K562 (cell line): ENCODE data around the gene ZNF222. TPM values are rescaled to one million over a fixed set of nuclear protein-coding genes. Genes with fewer than 3 reads are reported as not detected.
A peak's percentile ranks its signal among the peaks of the same experiment; 100 is the strongest.

Source experiments
- CBX3 ChIP-seq, 2 experiments: IDR thresholded peaks; 1 replicate in 1 of 2; 2 replicates in 1 of 2; pipeline ENCODE4 v1.6.1; 2012; ENCODE audit warnings: inconsistent platforms in 2 of 2, low read length in 2 of 2, borderline replicate concordance in 1 of 2, control low read depth in 1 of 2
- MAFF ChIP-seq: IDR thresholded peaks from 2 replicates; pipeline ENCODE4 v1.6.1; 2012; ENCODE audit warnings: low read length, improper control_type of control experiment
- SAP30 ChIP-seq: fragments of 200-600 bp; sonication (generic); IDR thresholded peaks from 2 replicates; pipeline ENCODE4 v1.6.1; 2012; ENCODE audit warnings: borderline replicate concordance, low read depth, mild to moderate bottlenecking, moderate library complexity, low read length, control low read depth, inconsistent platforms; ENCODE audit not compliant: insufficient read depth, poor library complexity, severe bottlenecking
- SP2 ChIP-seq: IDR thresholded peaks from 2 replicates; pipeline ENCODE4 v1.6.1; 2011; ENCODE audit warnings: mild to moderate bottlenecking, low read depth, low read length, moderate library complexity; ENCODE audit not compliant: poor library complexity, severe bottlenecking; ENCODE audit errors: extremely low read depth
- ZBTB40 ChIP-seq, 2 experiments: fragments of 450-650 bp in 1 of 2; sonication (generic) in 1 of 2; formaldehyde crosslinking in 1 of 2; IDR thresholded peaks; 2 replicates each; pipeline versions ENCODE4 v1.7.1 to v1.9.0; 2016 to 2022; ENCODE audit warnings: inconsistent platforms in 1 of 2, mild to moderate bottlenecking in 1 of 2, missing genetic modification reagents in 1 of 2
- polyA plus RNA-seq, 8 experiments: library from polyadenylated mRNA; depleted of rRNA in 4 of 8; stranded (reverse) in 5 of 8; unstranded in 3 of 8; fragments of >200 nt; fragmentation: Nextera tagmentation in 2 of 8; fragmentation: Illumina TruSeq in 1 of 8; extraction: Ambion mirVana in 2 of 8; extraction: Trizol in 1 of 8; gene quantifications; 2 replicates each; pipeline versions ENCODE4 v1.2.1 to v1.2.3, GENCODE V29; 2011 to 2014; ENCODE audit warnings: inconsistent platforms in 1 of 8, missing spikeins in 1 of 8
- total RNA-seq, 7 experiments: library from RNA; depleted of rRNA in 6 of 7; stranded (reverse); fragments of >200 nt in 6 of 7; fragmentation: Illumina TruSeq in 2 of 7; extraction: Trizol in 2 of 7; gene quantifications; 2 replicates each; pipeline versions ENCODE4 v1.2.1 to v1.2.3, GENCODE V29; 2011 to 2021; ENCODE audit warnings: low replicate concordance in 1 of 7
- TF ChIP-seq, protein P1 (sequence below), 2 experiments: fragments of 450-650 bp in 1 of 2; IDR thresholded peaks; 2 replicates each; pipeline ENCODE4 v1.6.1; 2011 to 2017; ENCODE audit warnings: low read depth in 2 of 2, antibody characterized with exemption in 1 of 2, borderline replicate concordance in 1 of 2, low read length in 1 of 2, mild to moderate bottlenecking in 1 of 2, mixed read lengths in 1 of 2; ENCODE audit not compliant: control insufficient read depth in 1 of 2
- TF ChIP-seq, protein P2 (sequence below), 3 experiments: fragments of 200-800 bp in 1 of 3; fragments of 250-450 bp in 1 of 3; fragments of 450-650 bp in 1 of 3; sonication (Bioruptor Pico) in 1 of 3; sonication (Bioruptor generic) in 1 of 3; formaldehyde crosslinking in 1 of 3; IDR thresholded peaks; 2 replicates each; pipeline versions ENCODE4 v1.6.1 to v1.8.0; 2016 to 2022; ENCODE audit warnings: mild to moderate bottlenecking in 2 of 3, missing genetic modification characterization in 2 of 3, missing compliant biosample characterization in 1 of 3, moderate library complexity in 1 of 3

The ZNF222 gene
- total and polyA plus RNA-seq, 9 of the 15 experiments (the other 6 are each of a cell fraction or from before 2014, with no cell fraction given), result 2.3 to 4.5 (median 3.0) TPM

GRCh38 chr19:44051650-44052402 is 26.6 kb downstream of the ZNF222 start, which contains the start of gene ZNF223 (continued):
- TF ChIP-seq SAP30 (no peak), MAFF (no peak), ZBTB40 (IDR thresholded peaks at IDR 0.05) (peak; percentile 86), ZBTB40 (CRISPR knock-in tag; IDR thresholded peaks at IDR 0.05) (no peak), SP2 (no peak), CBX3 (IDR thresholded peaks at IDR 0.05; ENCODE audit: borderline replicate concordance in 1 of 2, low read length in 2 of 2) (0 out of 3 replicates have a peak, but pooled peaks of 1 of the 2 experiments have one; percentile 19)
- TF ChIP-seq, protein P1, sequence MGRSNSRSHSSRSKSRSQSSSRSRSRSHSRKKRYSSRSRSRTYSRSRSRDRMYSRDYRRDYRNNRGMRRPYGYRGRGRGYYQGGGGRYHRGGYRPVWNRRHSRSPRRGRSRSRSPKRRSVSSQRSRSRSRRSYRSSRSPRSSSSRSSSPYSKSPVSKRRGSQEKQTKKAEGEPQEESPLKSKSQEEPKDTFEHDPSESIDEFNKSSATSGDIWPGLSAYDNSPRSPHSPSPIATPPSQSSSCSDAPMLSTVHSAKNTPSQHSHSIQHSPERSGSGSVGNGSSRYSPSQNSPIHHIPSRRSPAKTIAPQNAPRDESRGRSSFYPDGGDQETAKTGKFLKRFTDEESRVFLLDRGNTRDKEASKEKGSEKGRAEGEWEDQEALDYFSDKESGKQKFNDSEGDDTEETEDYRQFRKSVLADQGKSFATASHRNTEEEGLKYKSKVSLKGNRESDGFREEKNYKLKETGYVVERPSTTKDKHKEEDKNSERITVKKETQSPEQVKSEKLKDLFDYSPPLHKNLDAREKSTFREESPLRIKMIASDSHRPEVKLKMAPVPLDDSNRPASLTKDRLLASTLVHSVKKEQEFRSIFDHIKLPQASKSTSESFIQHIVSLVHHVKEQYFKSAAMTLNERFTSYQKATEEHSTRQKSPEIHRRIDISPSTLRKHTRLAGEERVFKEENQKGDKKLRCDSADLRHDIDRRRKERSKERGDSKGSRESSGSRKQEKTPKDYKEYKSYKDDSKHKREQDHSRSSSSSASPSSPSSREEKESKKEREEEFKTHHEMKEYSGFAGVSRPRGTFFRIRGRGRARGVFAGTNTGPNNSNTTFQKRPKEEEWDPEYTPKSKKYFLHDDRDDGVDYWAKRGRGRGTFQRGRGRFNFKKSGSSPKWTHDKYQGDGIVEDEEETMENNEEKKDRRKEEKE (IDR thresholded peaks at IDR 0.05; ENCODE audit: borderline replicate concordance in 1 of 2, control insufficient read depth in 1 of 2, low read depth in 2 of 2, low read length in 1 of 2), result no peak
- TF ChIP-seq, protein P2, sequence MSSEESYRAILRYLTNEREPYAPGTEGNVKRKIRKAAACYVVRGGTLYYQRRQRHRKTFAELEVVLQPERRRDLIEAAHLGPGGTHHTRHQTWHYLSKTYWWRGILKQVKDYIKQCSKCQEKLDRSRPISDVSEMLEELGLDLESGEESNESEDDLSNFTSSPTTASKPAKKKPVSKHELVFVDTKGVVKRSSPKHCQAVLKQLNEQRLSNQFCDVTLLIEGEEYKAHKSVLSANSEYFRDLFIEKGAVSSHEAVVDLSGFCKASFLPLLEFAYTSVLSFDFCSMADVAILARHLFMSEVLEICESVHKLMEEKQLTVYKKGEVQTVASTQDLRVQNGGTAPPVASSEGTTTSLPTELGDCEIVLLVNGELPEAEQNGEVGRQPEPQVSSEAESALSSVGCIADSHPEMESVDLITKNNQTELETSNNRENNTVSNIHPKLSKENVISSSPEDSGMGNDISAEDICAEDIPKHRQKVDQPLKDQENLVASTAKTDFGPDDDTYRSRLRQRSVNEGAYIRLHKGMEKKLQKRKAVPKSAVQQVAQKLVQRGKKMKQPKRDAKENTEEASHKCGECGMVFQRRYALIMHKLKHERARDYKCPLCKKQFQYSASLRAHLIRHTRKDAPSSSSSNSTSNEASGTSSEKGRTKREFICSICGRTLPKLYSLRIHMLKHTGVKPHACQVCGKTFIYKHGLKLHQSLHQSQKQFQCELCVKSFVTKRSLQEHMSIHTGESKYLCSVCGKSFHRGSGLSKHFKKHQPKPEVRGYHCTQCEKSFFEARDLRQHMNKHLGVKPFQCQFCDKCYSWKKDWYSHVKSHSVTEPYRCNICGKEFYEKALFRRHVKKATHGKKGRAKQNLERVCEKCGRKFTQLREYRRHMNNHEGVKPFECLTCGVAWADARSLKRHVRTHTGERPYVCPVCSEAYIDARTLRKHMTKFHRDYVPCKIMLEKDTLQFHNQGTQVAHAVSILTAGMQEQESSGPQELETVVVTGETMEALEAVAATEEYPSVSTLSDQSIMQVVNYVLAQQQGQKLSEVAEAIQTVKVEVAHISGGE (CRISPR knock-in tag; IDR thresholded peaks at IDR 0.05), result peak in 2 of 3 experiments; percentile 89 to 98; a peak in 4 of 6 replicates
